Measurements from ENCODE around the gene WDFY2.
A peak's percentile ranks its signal among the peaks of the same experiment; 100 is the strongest.
"Not testable (repeated sequence)": the region's sequence is repeated elsewhere in the genome, so short reads cannot be mapped to it uniquely, and the experiment has no call there.

Gene WDFY2

GRCh38 chr13:51632591-51633362 is 48.5 kb downstream of the WDFY2 start:
- no peak for DNase-seq

DNA sequence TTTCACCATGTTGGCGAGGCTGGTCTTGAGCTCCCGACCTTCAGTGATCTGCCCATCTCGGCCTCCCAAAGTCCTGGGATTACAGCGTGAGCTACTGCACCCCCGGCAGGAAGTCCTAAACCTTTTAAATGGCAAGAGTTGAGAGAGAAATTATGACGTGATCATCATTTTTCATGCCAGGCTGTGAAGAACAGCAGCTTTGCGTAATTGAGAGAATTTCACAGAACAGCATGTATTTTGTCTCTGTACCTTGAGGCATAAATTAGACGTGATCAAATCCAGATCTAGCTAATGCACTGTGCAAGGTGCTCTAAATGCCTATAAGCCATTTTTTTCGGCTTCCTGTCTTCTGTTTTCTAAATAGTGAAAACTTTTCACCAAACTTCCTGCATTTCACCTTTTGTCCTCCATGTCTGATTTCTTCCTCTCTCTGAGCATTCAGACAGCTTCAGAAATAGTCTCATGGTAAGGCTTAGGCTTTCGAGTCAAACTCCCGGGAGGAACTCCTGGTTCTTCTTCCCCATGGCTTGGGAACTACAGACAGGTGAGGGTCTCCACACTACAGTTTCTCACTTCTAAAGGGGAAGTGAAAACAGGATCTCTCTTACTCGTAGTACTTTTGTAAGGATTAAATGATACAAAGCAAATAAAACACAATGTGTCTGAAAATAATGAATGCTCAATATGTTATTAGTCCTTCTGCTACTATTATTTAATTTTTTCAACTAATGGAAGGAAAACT is 51.0 kb downstream of the WDFY2 start:
- DNase-seq: peak; percentile 13

DNA sequence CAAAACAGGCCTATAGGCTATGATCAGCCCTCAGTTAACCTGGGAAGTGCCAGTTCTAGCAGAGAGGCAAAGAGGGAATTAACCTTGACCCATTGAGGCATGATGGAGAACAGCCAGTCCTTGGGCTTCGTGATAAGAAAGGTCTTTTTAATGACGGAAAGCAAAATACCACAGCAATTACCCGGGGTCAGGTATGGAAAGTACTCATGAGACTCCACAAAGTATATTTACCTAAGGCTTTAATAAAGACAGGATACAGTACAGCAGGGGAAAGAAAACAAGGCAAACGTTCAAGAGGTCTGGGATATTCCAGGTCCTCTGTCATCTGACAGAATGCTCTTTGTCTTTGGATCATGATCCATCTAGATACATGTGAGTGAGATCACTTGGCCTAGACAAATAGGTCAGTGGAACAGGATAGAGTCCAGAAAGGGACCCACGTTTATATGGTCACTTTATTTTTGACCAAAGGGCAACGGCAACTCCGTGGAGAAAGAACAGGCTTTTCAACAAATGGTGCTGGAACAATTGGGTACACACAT is 52.2 kb downstream of the WDFY2 start:
- DNase-seq: no peak

GRCh38 chr13:51637852-51638215 is 53.6 kb downstream of the WDFY2 start:
- DNase-seq: no peak

- no peak for DNase-seq
Observed at GRCh38 chr13:51638216-51638871, 54.1 kb downstream of the WDFY2 start.

DNA sequence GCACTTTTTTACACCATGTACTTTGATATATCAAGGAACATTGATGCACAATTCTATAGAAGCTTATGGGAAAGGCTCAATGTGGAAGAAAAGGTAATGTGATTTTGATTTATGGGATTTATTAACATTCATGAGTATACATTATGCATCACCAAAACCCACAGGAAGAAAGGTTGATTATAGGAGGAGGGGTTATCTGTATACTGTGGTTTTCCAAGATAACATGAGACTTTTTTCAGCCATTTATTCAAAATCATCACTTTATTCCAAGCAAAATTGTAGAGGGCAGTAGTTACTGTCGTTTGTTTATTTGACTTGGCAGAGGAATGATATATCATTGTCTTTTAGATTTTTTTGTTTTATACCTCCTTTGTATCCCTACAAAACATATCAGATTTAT is 54.9 kb downstream of the WDFY2 start:
- no peak for DNase-seq

GRCh38 chr13:51640696-51641095 is 56.4 kb downstream of the WDFY2 start:
- DNase-seq: not testable (repeated sequence)

GRCh38 chr13:51643105-51643881 is 59.0 kb downstream of the WDFY2 start:
- DNase-seq: no peak

- no peak for DNase-seq
Observed at GRCh38 chr13:51643882-51644281, 59.6 kb downstream of the WDFY2 start.

- no peak for DNase-seq
Observed at GRCh38 chr13:51644654-51645053, 60.4 kb downstream of the WDFY2 start.

GRCh38 chr13:51645154-51645650 is 60.9 kb downstream of the WDFY2 start:
- peak; percentile 85 for DNase-seq

GRCh38 chr13:51645761-51646670 is 61.8 kb downstream of the WDFY2 start:
- peak; percentile 45 for DNase-seq

- no peak for DNase-seq
Observed at GRCh38 chr13:51647067-51647466, 62.8 kb downstream of the WDFY2 start.

DNA sequence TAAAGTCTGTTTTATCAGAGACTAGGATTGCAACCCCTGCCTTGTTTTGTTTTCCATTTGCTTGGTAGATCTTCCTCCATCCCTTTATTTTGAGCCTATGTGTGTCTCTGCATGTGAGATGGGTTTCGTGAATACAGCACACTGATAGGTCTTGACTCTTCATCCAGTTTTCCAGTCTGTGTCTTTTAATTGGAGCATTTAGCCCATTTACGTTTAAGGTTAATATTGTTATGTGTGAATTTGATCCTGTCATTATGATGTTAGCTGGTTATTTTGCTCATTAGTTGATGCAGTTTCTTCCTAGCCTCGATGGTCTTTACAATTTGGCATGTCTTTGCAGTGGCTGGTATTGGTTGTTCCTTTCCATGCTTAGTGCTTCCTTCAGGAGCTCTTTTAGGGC is 67.9 kb downstream of the WDFY2 start:
- DNase-seq: not testable (repeated sequence)

- DNase-seq: no peak
Observed at GRCh38 chr13:51659276-51660127, 75.2 kb downstream of the WDFY2 start.

- DNase-seq: no peak
Observed at GRCh38 chr13:51660813-51661212, 76.6 kb downstream of the WDFY2 start.

DNA sequence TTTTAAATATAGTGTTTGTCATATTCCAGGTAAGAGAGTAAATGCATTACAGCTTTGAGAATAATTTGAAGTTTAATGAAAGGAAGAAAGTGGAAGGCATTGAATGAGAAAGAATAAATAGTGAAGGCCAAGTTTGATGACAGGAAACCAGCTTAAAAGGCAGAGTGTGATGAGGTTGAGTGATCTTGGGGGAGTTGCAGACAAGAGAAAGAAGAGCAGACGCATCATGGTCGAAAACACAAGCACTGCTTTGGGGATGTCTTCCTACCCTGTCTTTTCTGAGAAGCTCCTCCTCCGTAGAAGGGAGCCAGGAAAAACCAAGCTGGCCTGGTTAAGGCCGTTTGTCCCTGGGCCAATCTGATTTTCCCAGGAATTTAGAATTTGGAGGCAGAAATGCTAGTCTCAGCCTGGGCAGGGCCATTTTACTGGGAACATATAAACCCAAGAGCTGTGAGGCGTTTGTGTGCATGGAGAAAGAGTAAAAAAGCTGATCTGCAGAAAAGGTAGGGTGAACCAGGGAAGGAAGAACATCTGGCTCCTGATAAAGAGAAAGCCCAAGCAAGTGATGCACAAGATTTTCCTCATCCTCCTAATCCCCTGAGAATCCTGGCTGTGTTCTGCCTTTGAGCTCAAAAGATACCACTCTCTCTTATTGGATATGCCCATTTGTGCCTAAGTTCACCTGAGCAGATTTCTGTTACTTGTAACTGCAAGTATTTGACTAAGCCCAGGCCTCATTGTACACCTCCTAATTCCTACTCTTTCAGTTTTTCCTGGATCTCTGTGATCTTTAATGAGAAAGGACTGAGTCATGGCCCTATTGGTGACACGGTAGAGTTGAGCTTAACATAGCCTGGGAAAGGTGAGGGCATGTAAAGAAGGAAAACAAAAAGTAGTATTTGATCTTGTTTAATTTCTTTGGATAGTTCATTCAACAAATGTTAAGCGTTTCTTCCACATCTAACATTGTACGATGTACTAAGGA is 80.0 kb downstream of the WDFY2 start:
- DNase-seq: no peak

GRCh38 chr13:51665456-51665855 is 81.2 kb downstream of the WDFY2 start:
- DNase-seq: no peak

- DNase-seq: no peak
Observed at GRCh38 chr13:51666374-51666773, 82.1 kb downstream of the WDFY2 start.

All from central memory CD4-positive, alpha-beta T cell (primary cell).